GM12873 (cell line): ENCODE measurements around the gene TOLLIP.

ENCODE experiments used
- TF ChIP-seq, protein P1 (sequence below): IDR thresholded peaks from 2 replicates; pipeline ENCODE4 v1.5.1; 2012; ENCODE audit warnings: low read depth, mild to moderate bottlenecking, moderate library complexity, low read length, control low read depth; ENCODE audit not compliant: insufficient read depth; ENCODE audit errors: missing control alignments

Gene TOLLIP

DNA sequence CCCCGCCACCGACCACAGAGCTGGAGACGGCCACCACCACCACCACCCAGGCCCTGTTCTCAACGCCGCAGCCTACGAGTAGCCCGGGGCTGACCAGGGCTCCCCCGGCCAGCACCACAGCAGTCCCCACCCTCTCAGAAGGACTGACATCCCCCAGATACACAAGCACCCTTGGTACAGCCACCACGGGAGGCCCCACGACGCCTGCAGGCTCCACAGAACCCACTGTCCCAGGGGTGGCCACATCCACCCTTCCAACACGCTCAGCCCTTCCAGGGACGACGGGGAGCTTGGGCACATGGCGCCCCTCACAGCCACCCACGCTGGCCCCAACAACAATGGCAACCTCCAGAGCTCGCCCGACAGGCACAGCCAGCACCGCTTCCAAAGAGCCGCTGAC lies 67.7 kb downstream of the TOLLIP start:
- TF ChIP-seq, protein P1, sequence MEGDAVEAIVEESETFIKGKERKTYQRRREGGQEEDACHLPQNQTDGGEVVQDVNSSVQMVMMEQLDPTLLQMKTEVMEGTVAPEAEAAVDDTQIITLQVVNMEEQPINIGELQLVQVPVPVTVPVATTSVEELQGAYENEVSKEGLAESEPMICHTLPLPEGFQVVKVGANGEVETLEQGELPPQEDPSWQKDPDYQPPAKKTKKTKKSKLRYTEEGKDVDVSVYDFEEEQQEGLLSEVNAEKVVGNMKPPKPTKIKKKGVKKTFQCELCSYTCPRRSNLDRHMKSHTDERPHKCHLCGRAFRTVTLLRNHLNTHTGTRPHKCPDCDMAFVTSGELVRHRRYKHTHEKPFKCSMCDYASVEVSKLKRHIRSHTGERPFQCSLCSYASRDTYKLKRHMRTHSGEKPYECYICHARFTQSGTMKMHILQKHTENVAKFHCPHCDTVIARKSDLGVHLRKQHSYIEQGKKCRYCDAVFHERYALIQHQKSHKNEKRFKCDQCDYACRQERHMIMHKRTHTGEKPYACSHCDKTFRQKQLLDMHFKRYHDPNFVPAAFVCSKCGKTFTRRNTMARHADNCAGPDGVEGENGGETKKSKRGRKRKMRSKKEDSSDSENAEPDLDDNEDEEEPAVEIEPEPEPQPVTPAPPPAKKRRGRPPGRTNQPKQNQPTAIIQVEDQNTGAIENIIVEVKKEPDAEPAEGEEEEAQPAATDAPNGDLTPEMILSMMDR, result no peak

DNA sequence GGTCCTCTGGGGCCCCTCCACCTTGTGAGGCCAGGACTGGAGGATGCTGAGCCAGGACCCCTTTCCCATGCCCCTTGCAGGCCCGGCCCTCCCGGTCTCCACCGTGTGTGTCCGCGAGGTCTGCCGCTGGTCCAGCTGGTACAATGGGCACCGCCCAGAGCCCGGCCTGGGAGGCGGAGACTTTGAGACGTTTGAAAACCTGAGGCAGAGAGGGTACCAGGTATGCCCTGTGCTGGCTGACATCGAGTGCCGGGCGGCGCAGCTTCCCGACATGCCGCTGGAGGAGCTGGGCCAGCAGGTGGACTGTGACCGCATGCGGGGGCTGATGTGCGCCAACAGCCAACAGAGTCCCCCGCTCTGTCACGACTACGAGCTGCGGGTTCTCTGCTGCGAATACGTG lies 68.7 kb downstream of the TOLLIP start:
- TF ChIP-seq, protein P1, result no peak

DNA sequence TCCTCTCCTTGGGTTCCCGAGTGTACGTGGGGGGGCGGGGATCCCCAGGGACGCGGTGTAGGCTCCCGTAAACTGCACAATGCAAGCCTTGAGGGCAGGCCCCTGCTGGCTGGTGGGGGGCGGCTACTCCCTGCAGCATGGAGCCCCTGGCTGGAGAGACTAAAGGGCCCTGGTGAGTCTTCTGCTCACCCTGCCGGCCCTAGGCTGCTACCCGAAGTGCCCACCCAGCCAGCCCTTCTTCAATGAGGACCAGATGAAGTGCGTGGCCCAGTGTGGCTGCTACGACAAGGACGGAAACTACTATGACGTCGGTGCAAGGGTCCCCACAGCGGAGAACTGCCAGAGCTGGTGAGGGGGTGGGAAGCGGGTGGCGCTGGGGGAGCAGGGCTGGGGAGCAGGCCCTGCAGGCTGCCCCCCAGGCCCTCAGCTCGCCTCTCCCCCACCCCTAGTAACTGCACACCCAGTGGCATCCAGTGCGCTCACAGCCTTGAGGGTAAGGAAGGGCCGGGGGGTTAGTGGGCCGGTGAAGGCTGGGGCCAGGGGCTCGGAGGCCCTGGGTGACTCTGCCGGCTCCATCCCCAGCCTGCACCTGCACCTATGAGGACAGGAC lies 69.7 kb downstream of the TOLLIP start:
- TF ChIP-seq, protein P1, result no peak

DNA sequence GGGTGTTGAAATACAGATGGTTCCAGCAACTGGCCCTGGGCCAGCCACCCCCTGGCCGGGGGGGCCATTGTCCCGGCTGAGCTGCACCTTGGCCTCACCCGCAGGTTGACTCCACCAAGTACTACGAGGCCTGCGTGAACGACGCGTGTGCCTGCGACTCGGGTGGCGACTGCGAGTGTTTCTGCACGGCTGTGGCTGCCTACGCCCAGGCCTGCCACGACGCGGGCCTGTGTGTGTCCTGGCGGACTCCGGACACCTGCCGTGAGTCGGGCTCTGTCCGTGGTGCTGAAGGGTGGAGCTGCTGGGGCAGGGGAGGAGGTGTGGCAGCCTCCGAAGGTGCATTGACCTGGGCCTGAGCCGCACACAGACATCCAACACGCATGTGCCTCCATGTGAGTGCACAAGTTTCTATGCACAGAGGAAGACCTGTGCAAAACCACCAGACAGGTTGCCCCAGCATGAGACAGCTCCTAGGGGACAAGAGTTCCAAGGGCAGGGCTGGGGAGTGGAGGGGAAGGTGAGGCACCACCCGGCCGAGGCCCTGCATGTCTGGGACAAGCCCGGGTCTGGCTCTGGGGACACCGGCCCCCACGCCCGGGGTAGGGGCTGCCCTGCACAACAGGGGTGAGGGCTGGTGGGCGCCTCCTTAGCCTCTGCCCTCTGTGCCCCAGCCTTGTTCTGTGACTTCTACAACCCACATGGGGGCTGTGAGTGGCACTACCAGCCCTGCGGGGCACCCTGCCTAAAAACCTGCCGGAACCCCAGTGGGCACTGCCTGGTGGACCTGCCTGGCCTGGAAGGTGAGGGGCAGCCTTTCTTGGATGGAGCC lies 70.5 kb downstream of the TOLLIP start:
- TF ChIP-seq, protein P1, result no peak

DNA sequence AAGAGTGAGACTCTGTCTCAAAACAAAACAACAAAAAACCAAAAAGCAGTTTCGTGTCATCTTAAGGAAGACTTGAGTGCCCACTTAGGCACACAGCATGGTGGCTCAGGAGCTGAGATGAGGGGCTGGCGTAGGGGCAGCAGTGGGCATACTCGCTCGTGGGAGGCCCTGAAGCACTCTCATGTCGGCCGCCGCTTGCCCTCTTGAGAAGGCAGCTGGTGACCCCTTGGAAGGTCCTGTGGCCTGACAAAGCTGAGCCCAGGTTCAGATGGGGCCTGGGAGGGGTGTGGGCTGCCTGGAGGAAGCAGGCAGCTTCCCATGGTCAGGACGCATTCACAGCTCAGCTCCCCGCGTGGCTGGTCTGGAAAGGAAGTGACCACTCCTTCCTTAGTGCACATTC lies 71.6 kb downstream of the TOLLIP start:
- TF ChIP-seq, protein P1, result no peak

DNA sequence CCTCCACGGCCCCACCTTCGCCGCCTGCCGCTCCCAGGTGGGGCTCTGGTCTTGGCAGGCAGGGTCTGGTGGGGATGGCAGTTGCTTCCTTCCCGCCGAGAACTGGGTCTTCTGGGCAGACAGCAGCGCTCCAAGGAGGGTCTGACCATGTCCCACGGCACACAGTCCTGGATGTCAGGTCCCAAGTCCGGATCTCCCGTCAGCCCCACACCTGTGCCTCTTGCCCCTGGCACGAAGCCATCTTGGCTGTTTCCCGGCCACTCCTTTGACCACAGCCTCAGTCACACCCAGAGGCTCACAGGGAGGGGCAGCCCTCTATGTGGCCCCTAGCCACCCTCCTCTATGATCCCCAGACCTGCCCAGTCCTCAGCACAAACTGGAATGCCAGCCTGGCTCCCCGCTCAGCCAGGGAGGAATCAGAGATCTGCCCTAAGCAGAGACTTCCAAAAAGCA lies 72.3 kb downstream of the TOLLIP start:
- TF ChIP-seq, protein P1, result no peak

DNA sequence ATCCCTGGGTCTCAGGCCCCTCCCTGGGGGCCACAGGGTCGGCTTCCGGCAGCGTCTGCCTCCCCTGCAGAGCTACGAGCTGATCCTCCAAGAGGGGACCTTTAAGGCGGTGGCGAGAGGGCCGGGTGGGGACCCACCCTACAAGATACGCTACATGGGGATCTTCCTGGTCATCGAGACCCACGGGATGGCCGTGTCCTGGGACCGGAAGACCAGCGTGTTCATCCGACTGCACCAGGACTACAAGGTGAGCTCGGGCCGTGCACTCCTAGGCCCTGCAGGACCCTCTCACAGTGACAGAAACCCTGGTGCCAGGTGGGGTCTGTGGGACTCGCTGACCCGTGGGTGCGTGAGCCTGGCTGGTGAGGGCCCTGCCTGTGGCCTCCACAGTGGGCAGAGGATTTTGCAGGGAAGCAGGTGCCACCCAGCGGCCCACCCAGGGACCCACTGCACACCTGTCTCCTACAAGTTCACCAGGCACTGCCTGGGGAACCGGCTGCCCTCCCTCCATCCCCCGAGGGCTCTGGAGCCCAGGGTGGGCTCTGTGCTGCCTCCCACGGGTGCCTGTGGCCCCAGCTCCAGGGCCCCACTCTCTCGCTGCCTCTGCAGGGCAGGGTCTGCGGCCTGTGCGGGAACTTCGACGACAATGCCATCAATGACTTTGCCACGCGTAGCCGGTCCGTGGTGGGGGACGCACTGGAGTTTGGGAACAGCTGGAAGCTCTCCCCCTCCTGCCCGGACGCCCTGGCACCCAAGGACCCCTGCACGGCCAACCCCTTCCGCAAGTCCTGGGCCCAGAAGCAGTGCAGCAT lies 72.9 kb downstream of the TOLLIP start:
- TF ChIP-seq, protein P1, result no peak
